ENCODE data around the gene HRG.
"Not testable (repeated sequence)": the region's sequence is repeated elsewhere in the genome, so short reads cannot be mapped to it uniquely, and the experiment has no call there.

HRG gene

DNA sequence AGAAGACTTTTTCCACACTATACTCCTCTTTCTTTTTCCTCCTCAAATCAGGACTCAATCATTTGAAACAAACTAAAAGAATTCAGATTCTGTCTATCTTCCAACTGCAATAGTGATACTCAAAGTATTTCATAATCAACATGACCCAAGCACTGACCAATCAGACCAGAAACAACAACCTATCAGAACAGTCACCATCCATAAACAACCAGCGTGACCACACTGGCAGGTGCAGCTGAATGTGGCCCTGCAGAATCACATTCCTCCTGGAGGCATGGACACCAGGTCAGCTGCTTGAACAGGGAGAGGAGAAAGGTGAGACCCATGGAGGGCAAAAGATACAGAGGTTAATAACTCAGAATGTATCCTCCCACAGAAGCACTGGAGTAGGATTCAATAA lies 13.3 kb downstream of the HRG start:
- no peak for DNase-seq (ENCODE audit: low read depth, low spot score)

DNA sequence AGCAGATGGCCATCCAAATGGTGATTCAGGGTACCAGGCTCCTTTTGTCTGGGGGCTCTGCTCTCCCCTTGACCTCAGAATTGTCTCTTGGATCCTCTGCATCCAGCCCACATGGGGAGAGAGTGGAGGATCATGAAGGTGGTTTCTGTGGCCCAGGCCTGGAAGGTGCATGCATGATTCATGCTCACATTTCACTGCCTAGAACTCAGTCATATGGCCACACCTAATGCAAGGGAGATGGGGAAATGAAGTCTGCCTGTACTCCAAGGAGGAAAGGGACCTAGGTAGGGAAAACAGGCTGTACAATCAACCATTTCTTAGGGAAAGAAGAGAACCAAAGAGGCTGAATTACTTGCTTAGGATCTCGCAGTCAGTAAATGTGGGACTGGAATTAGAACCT lies 15.1 kb downstream of the HRG start:
- DNase-seq (ENCODE audit: low read depth, low spot score) = no peak

DNA sequence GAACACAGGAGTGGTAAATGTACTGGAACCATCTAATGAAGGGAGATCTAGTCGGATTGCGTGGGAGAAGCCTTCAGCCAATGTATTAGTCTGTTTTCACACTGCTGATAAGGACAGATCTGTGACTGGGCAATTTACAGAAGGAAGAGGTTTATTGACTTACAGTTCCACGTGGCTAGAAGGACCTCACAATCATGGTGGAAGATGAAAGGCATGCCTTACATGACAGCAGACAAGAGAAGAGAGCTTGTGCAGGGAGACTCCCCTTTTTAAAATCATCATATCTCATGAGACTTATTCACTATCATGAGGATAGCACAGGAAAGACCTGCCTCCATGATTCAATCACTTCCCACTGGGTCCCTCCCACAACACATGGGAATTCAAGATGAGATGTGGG lies 17.0 kb downstream of the HRG start:
- no peak for DNase-seq (ENCODE audit: low read depth, low spot score)

DNA sequence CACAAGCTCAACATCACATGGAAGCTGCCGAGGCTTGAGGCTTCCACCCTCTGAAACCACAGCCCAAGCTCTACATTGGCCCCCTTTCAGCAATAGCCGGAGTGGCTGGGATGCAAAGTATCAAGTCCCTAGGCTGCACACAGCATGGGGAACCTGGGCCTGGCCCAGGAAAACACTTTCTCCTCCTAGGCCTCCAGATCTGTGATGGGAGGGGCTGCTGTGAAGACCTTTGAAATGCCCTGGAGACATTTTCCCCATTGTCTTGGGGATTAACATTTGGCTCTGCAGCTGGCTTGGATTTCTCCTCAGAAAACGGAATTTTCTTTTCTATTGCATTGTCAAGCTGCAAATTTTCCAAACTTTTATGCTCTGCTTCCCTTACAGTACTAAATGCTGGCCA lies 18.2 kb downstream of the HRG start:
- no peak for DNase-seq (ENCODE audit: low read depth, low spot score)

DNA sequence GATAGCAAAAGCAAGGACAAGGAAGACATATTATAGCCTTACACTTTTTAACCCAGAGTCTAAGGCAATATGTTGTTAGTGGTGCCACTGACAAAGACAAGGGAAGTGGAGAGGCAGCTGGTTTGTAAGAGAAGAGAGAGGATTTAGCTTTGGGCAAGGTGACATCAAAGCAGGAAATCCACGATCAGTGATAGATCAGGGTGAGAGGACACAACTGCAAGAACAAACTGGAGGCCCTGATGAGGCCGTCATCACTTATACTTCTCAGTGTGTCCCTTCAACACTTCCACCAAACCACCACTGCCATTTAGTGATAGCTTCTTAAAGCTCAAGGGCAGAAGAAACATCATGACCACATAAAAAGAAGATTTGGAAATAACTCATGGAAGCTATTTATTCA lies 20.7 kb downstream of the HRG start:
- DNase-seq (ENCODE audit: low read depth, low spot score) = not testable (repeated sequence)

DNA sequence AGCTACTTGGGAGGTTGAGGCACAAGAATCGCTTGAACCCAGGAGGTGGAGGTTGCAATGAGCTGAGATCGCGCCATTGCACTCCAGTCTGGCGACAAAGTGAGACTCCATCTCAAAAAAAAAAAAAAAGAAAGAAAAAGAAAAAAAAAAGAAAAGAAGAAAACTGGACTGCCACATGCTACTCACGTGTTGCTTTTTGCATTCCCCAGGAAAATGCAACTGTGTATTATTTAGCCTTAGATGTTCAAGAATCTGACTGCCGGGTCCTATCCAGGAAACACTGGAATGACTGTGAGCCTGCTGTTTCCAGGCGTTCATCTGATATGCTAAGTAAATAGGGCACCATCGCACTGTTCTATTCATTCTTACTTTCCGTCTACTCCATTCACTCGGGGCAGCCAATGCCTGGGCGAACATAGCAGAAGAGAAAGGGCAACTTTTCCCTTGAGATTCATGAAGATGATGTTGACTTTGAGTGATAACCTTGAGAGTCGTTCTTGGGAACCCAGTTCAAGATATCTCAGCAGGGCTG lies 21.4 kb downstream of the HRG start:
- no peak for DNase-seq (ENCODE audit: low read depth, low spot score)

DNA sequence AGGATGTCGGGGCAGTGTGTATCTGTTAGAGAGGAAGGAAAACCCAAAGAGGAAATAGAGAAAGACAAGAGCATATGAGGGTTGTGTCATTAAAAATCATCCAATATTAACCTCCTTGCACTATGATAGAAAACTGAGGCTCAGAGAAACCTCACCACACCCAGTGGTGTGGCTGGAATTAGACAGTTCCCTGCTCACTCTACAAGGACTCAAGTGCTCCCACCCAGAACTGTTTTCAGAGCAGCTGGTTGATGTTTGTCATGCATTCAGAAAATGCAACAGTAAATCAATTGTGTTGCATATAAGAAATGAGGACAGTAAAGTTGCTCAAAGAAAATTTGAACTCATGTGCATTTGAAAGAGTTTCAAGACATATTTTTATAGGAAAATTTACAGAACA lies 24.5 kb downstream of the HRG start:
- DNase-seq (ENCODE audit: low read depth, low spot score) = not testable (repeated sequence)

DNA sequence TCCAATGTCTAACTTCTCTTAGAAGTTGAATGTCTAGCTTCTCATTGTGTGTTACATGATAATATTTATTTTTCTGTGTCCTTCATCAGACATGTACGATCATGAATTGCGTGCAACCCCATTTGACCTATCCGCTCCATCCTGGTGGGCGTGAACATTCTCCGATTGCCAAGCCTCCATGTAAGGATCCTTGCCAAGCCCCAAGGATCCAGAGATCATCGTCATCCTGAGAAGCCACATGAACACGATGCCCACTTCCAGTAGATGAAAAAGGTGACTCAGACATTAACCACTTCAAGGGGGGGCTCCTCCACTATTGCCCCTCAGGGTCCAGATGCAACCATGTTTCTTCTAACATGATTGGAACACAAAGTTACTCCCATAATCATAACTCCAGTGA lies 25.9 kb downstream of the HRG start:
- no peak for DNase-seq (ENCODE audit: low read depth, low spot score)

DNA sequence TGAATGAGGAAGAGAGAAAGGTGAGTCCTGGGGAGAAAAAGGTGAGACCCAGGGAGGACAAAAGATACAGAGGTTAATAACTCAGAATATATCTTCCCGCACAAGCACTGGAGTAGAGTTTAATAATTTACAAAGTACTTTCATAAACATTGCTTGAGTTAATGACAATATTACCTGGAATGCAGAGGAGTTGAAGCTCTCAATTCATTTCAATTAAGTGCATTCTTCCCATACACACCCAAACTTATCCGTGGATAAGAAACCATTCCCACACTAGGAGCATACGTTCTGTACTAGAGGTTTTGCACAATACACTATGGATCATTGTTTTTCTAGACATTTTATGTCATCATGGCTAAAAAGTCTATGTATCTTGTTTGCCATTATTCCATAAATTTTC lies 28.0 kb downstream of the HRG start:
- no peak for DNase-seq (ENCODE audit: low read depth, low spot score)

DNA sequence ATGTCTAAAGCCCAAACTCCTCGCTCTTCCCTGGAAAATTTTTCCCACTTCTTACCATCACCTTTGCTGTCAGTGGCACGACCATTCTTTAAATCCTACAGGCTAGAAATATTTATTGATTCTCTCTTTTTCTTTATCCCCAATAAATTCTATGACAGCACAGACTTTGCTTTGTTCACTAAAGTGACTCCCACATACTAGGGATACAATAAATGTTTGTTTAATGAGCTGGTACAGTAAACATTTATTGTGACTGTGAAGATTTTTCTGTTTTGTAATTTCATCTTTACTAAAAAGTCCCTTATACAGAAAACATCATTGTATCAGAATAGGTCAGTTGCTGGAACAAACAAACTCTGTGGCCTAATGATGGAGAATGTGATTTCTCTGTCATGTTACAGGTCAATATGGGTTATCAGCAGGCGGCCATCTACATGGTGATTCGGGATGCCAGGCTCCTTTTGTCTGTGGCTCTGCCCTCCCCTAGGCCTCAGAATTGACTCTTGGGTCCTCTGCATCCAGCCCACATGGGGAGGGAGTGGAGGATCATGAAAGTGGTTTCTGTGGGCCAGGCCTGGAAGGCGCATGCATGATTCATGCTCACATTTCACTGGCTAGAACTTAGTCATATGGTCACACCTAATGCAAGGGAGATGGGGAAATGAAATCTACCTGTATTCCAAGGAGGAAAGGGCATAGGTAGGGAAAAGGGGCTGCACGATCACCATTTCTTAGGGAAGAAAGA lies 28.6 kb downstream of the HRG start:
- no peak for DNase-seq (ENCODE audit: low read depth, low spot score)

DNA sequence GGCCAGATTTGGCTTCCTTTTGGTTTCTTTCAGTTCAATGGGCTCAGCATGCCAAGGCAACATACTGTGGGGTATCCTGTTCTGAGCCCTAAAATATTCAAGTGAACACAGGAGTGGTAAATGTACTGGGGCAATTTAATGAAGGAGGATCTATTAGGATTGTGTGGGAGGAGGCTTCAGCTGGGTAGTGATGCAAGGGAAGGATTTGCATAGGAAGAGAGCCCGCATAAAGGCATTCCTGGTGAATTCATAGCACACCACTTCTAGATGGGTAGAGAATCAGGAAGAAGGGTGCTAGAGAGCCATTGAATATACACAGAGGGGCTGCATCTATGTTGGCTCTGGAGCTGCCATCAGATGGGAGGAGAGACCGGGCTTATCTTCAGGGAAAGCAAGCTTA lies 30.7 kb downstream of the HRG start:
- DNase-seq (ENCODE audit: low read depth, low spot score) = no peak

DNA sequence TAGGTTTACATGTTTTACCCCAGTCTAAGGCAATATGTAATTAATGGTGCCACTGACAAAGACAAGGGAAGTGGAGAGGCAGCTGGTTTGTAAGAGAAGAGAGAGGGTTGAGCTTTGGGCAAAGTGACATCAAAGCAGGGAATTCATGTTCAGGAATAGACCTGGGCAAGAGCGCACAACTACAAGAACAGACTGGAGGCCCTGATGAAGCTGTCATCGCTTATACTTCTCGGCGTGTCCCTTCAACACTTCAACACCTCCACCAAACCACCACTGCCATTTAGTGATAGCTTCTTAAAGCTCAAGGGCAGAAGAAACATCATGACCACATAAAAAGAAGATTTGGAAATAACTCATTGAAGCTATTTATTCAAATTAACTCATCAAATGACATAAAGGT lies 31.7 kb downstream of the HRG start:
- DNase-seq (ENCODE audit: low read depth, low spot score) = no peak

DNA sequence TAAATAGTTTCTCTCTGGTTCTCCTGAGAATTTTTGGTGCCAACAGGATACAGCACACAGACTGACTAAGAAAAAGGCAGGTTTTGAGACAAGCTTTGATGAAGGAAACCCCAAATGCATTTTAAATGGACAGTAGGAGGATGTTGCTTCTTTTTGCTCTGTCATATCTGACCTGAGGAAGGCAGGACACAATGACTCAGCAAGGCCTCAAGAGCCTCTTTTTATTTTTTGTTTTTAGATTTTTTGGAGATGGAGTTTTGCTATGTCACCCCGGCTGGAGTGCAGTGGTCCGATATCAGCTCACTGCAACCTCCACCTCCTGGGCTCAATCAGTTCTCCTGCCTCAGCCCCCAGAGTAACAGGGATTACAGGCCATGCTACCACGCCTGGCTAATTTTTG lies 34.5 kb downstream of the HRG start:
- DNase-seq (ENCODE audit: low read depth, low spot score) = no peak

DNA sequence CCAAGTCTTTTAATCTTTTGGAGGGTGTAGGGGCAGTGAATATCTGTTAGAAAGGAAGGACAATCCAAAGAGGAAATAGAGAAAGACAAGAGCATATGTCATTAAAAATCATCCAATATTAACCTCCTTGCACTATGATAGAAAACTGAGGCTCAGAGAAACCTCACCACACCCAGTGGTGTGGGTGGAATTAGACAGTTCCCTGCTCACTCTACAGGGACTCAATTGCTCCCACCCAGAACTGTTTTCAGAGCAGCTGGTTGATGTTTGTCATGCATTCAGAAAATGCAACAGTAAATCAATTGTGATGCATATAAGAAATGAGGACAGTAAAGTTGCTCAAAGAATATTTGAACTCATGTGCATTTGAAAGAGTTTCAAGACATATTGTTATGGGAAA lies 36.6 kb downstream of the HRG start:
- DNase-seq (ENCODE audit: low read depth, low spot score) = not testable (repeated sequence)

DNA sequence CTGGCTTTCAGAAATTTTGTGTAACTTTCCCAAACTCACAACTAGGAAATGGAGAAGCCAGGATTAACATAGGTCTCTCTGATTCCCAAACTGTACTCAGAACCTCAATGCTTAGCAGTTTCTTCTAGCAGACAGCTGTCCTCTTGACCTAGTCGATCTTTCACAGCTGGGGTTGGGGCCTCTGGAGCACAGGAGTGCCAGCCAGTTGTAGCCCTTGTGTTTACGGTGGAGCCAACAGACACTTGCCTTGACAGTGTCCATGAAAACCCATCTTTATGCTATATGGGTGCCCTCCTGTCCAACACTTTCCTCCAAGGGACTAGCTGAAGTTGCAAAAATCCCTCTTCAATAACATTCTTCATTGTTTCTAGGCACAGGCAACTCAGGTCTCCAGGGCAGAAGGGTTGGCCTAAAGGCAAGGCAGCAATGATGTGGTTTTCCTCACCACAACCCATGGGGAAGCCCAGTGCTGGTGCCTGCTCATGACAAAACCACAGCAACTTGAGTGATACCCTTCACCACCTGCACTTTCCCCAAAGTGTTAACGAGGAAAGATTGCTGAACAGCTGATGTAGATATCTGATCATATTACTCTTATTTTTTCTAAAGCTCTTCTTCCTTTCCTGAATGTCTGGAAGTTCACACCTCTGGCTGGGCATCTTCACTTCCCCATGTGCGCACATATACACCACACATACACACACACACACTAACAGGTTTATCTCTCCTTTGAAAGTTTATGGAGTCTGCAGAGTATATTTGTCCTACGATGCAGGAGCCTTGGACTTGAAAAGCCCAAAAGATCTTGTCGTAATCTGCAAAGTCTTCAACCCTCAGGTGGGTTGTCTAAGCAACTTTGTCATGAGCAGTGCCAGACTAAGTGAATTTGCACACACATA lies 40.3 kb downstream of the HRG start:
- DNase-seq (ENCODE audit: low read depth, low spot score) = no peak

DNA sequence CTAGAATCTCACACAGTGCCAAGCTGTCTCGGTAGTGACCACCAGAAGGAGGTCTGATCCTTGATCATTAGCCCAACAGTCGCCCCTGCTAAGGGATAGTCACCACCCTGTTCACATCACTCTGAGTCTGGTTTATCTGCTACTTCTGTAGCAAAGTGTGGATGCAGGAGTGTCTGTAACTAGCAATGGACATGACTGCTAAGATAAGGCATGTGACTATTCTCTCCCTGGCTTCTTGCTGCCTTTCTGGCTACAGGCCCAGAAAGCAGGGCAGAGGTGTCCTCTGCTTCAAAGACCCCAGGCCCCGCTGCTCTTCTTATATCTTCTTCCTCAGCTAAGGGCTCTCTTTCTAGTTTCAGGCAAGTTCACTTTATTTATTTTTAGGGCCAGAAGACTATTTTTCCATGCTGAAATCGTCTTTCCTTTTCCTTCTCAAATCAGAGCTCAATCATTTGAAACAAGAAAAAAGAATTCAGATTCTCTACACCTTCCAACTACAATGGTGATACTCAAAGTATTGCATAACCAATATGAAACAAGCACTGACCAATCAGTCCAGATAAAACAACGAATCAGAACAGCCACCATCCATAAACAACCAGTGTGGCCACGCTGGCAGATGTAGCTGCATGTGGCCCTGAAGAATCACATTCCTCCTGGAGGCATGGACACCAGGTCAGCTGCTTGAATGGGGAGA lies 43.3 kb downstream of the HRG start:
- DNase-seq (ENCODE audit: low read depth, low spot score) = no peak

DNA sequence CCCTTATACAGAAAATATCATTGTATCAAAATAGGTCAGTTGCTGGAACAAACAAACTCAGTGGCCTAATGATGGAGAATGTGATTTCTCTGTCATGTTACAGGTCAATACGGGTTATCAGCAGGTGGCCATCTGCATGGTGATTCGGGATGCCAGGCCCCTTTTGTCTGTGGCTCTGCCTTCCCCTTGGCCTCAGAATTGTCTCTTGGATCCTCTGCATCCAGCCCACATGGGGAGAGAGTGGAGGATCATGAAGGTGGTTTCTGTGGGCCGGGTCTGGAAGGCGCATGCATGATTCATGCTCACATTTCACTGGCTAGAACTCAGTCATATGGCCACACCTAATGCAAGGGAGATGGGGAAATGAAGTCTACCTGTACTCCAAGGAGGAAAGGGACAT lies 44.9 kb downstream of the HRG start:
- DNase-seq (ENCODE audit: low read depth, low spot score) = not testable (repeated sequence)

DNA sequence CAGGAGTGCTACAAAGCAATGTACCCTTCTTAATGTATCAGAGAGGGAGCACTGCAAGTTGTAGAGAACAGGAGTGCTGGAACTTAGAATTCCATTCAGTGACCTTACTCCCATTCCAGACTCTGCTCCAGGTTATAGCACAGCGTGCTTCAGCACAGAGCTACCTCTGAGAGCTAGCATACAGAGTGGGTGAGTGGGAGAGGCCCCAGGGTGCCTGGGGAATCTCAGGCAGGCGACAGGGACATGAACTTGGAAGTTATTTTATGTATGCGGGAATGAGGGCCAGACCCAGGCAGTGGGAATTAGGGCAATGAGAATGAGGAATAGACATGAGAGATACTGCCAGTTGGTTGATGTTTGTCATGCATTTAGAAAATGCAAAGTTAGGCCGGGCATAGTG lies 47.7 kb downstream of the HRG start:
- DNase-seq (ENCODE audit: low read depth, low spot score) = no peak

DNA sequence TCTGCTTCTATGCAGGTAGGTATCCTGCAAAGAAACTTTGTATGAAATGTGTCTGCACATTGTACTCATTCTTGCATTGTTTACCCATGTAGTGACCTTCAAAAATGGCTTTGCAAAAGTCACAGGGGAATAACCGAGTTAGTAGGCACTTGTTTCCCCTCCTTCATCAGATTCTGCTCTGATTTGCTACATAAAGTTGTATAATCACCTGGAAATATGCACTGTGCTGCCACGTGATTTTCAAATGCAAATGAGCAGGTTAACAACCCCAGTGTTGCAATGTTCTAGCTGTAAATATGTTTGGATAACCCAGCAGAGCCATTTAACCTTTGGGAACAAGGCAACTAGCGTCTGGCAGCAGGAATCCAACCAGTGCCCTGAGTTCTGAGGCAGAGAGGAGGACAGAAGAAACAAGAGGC lies 51.2 kb downstream of the HRG start, which contains the start of gene KNG1:
KNG1 (plus strand) TSS at position 321 of the 419 bp plus-strand sequence. CDS start 184 bp downstream, outside the sequence.
- DNase-seq (ENCODE audit: low read depth, low spot score) = no peak

DNA sequence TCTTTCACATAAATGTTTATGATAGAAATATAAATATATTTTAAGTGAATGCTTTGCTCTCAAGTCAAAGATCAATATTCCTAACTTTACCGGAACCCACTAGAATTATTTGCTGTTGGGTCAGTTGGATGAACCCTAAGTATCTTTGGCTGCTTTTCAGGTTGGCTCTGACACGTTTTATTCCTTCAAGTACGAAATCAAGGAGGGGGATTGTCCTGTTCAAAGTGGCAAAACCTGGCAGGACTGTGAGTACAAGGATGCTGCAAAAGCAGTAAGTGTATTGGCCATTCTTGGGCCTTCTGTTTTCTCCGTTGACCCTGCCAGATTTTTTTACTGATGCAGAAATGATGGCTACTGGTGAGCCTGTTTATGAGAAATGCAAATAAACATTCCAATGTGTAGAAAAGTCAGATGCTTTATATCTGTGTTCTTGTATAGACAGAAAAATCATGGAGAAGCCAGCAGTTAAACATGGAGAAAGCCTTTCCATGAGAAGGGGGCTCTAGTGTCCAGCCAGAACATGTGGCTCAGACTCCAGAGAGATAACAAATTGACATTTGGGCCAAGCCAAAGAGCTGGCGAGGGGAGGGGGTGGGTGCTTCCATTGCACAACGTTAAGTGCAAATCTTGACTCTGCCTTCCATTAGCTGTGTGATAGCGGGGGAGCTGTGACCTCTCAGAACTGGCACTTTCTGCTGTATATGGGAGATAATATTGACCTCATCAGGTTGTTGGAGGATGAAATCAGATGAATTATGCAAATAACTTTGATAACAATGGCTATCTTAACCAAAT lies 54.3 kb downstream of the HRG start:
- DNase-seq (ENCODE audit: low read depth, low spot score) = no peak

DNA sequence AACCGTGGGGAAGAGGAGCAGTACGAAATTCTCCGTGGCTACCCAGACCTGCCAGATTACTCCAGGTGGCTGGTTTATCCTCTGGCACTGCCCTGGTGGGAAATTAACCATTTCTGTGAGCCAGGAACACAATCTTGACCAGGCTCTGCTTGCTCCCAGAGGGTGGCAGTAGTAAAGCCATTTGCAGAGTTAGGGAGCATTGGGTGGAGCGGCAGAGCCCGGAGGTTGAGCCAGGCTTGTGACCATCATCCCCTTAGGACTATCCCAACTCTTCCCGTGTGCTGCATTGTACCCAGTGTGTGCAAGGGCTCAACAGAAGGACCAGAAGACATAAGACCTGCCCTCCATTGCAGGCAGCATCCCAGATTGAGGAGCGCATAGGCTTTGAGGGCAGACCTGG lies 56.6 kb downstream of the HRG start:
- no peak for DNase-seq (ENCODE audit: low read depth, low spot score)

All from smooth muscle cell of the brain vasculature (primary cell).